Measurements from ENCODE around the gene EMD.
A peak's percentile ranks its signal among the peaks of the same experiment; 100 is the strongest.
"Not testable (repeated sequence)": the region's sequence is repeated elsewhere in the genome, so short reads cannot be mapped to it uniquely, and the experiment has no call there.

Gene EMD

GRCh38 chrX:154396363-154396762 is 17.3 kb downstream of the EMD start:
- not testable (repeated sequence) for DNase-seq (ENCODE audit: low read depth)

GRCh38 chrX:154396973-154397887 is 18.1 kb downstream of the EMD start:
- DNase-seq (ENCODE audit: low read depth) = peak; percentile 68

- peak; percentile 76 for DNase-seq (ENCODE audit: low read depth)
Observed at GRCh38 chrX:154397888-154398667, 19.0 kb downstream of the EMD start, which contains the start of gene RPL10. TSS of gene RPL10 (plus strand) at chrX:154398377. CDS start at chrX:154398520, 143 bp downstream.

GRCh38 chrX:154398668-154399526 is 19.8 kb downstream of the EMD start:
- DNase-seq (ENCODE audit: low read depth) = peak; percentile 64

GRCh38 chrX:154399527-154400368 is 20.7 kb downstream of the EMD start:
- DNase-seq (ENCODE audit: low read depth) = no peak

- DNase-seq (ENCODE audit: low read depth) = not testable (repeated sequence)
Observed at GRCh38 chrX:154400369-154400817, 21.3 kb downstream of the EMD start.

GRCh38 chrX:154401045-154401799 is 22.1 kb downstream of the EMD start:
- DNase-seq (ENCODE audit: low read depth) = no peak

GRCh38 chrX:154401918-154402621 is 23.0 kb downstream of the EMD start:
- DNase-seq (ENCODE audit: low read depth) = no peak

- no peak for DNase-seq (ENCODE audit: low read depth)
Observed at GRCh38 chrX:154402622-154403127, 23.6 kb downstream of the EMD start.

- no peak for DNase-seq (ENCODE audit: low read depth)
Observed at GRCh38 chrX:154403192-154403591, 24.1 kb downstream of the EMD start.

GRCh38 chrX:154403858-154404257 is 24.8 kb downstream of the EMD start:
- no peak for DNase-seq (ENCODE audit: low read depth)

- no peak for DNase-seq (ENCODE audit: low read depth)
Observed at GRCh38 chrX:154404625-154405192, 25.6 kb downstream of the EMD start.

- DNase-seq (ENCODE audit: low read depth) = no peak
Observed at GRCh38 chrX:154408659-154409221, 29.6 kb downstream of the EMD start.

GRCh38 chrX:154409222-154409871 is 30.3 kb downstream of the EMD start, which contains the start of gene DNASE1L1:
TSS of gene DNASE1L1 (minus strand) at chrX:154409254. CDS start at chrX:154405568, 3,686 bp downstream.
- peak; percentile 33 for DNase-seq (ENCODE audit: low read depth)

- peak; percentile 47 for DNase-seq (ENCODE audit: low read depth)
Observed at GRCh38 chrX:154411981-154412340, 32.9 kb downstream of the EMD start.

- DNase-seq (ENCODE audit: low read depth) = no peak
Observed at GRCh38 chrX:154412468-154412867, 33.4 kb downstream of the EMD start.

GRCh38 chrX:154413142-154413541 is 34.0 kb downstream of the EMD start:
- DNase-seq (ENCODE audit: low read depth) = no peak

GRCh38 chrX:154417157-154417556 is 38.1 kb downstream of the EMD start:
- no peak for DNase-seq (ENCODE audit: low read depth)

Measured in stimulated activated CD8-positive, alpha-beta memory T cell treated with anti-CD3 and anti-CD28 coated beads, Interleukin-4, amount 100 ng/mL, for 24 hours (primary cell).